Fibroblast of skin of back (primary cell): ENCODE data around the gene FAM8A1.
A peak's percentile ranks its signal among the peaks of the same experiment; 100 is the strongest.

Experiments
- DNase-seq: peaks from one replicate; pipeline ENCODE4 v3.0.0-alpha.2; 2013

FAM8A1 gene

DNA sequence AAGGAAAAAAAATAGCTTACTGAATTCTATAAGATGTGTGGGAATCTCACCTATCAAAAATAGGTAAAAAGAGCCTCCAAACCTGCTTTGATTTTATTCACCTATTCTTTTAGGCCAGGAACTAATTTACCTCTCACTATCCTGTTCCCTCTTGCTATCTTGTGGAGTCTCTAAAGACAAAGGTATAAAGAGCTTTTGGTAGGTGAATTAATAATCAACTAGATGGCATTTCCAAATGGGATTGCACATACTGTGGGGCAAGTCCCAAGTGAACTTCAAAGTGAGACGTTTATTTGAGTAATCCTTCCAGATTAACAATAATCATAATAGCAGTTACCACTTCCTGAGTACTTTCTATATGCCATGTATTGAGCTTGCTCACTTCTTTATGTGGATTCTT is 2.8 kb downstream of the FAM8A1 start:
- DNase-seq = no peak

- no peak for DNase-seq
These were observed 6.5 kb downstream of the FAM8A1 start for GRCh38 chr6:17606606-17607005.

DNA sequence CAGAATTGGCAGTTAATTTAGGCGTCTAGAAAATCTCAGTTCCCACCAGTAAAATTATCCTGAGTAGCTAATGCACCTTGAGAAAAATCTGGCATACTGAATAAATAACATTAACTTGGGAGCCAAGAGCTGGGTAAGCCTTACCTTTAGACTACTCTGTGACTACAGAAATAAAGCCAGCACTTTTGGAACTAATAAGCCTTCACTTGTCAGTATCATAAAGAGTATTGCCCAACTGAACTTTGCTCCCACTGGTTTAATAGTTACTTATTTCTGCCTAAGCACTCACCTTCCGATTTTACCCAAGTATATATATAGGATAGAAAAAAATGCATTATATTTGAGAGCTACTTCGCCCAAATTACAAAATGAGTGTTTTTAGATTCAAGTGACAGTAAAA is 10.7 kb downstream of the FAM8A1 start:
- no peak for DNase-seq

DNA sequence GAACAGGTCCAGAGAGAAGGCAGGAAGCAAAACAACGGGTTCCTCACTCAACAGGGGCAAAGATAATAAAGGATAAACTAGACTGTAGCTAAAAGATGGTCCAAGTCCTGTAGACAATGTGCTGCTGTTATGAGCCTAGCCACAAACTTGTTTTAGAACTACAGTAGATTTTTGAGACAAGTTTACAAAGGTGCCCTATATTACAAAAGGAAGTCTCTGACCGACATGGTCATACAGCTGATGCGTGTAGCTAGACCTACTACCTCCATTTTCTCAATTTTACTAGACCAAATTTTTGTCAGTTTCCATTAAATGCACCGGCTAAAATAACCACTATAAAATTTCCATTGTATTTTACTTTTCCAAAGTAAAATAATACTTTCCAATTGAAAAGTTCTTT is 11.9 kb downstream of the FAM8A1 start:
- DNase-seq = no peak

DNA sequence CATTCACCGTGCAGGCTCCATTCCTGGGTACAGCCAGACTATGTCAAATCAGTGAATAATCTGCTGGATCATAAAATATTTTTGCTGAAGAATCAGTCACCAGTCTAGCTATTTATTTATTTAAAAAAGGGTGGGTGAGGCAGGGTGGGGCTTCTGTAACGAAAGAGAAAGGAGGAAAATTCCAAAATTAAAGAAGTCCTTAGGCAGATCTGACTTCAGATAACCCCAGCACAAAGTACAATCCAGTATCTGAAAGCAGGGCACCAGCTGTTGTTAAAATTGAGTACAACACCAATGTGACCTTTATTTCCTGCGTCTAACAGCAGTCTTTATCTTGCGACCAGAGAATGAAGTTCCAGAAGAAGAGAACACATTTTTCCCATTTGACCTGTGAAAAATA is 15.7 kb downstream of the FAM8A1 start:
- DNase-seq = no peak

GRCh38 chr6:17621003-17621402 is 20.9 kb downstream of the FAM8A1 start:
- no peak for DNase-seq

GRCh38 chr6:17622144-17622543 is 22.0 kb downstream of the FAM8A1 start:
- no peak for DNase-seq

DNA sequence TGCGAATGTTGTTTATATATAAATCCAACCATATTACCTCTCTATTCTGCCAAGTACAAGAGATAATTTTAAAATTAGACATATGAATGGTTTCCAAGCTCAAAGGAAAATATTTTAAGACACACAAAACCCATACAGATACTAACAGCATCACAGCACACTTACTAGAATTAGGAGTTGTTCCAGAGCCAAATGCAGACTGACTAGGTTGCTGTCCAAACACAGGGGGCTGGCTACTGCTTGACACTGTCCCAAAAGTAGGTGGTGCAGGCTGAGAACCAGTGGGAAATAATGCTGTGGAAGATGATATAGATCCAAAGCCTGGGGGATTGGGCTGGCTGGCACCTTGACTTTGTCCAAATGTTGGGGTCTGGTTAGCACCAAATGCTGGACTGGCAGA is 24.3 kb downstream of the FAM8A1 start:
- DNase-seq = no peak

GRCh38 chr6:17628873-17629272 is 28.8 kb downstream of the FAM8A1 start:
- DNase-seq = no peak

GRCh38 chr6:17629824-17630510 is 29.9 kb downstream of the FAM8A1 start:
- no peak for DNase-seq

- no peak for DNase-seq
These were observed 30.5 kb downstream of the FAM8A1 start for GRCh38 chr6:17630511-17631073.

- DNase-seq = no peak
These were observed 32.8 kb downstream of the FAM8A1 start for GRCh38 chr6:17632934-17633333.

- no peak for DNase-seq
These were observed 33.5 kb downstream of the FAM8A1 start for GRCh38 chr6:17633465-17634188.

GRCh38 chr6:17635568-17635967 is 35.5 kb downstream of the FAM8A1 start:
- no peak for DNase-seq

GRCh38 chr6:17638212-17638715 is 38.2 kb downstream of the FAM8A1 start:
- peak; percentile 63 for DNase-seq

DNA sequence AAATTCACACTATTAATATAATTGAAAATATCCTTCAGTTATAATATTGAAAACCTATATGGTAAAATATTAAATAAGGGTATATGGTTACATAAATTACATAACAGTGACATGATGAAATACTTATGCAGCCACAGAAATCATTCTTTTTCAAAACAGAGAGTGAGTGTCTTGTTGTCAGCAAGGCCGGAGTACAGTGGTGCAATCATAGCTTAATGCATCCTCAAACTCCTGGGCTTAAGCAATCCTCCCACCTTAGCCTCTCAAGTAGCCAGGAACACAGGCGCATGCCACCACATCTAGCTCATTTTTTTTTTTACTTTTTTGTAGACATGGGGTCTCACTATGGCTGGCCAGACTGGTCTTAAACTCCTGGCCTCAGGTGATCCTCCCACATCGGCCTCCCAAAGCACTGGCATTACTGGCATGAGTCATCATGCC is 40.4 kb downstream of the FAM8A1 start:
- DNase-seq = peak; percentile 11

GRCh38 chr6:17648745-17649144 is 48.6 kb downstream of the FAM8A1 start:
- no peak for DNase-seq

- DNase-seq = no peak
These were observed 50.7 kb downstream of the FAM8A1 start for GRCh38 chr6:17650656-17651309.

DNA sequence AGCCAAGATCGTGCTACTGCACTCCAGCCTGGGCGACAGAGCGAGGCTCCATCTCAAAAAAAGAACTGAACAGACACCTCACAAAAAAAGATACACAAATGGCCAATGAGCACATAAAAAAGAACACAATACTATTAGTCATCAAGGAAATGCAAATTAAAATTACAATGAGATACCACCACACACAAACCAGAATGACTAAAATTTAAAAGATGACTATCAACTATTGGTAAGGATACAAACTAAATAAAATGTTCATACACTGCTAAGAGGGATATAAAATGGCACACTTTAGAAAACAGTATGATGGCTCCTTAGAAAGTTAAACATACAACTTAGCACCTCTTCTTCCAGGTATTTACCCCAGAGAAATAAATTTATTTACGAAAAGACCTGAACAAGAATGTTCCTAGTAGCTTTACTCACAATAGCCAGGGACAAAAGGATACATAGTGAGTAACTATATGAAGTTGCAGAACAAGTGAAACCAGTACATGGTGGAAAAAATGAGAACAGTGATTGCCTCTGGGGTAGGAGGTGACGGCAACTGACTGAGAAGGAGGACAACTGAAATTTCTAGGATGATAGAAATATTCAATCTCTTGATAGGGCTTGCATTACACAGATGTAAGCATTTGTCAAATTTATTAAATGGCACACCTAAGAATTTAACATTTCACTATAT is 53.2 kb downstream of the FAM8A1 start:
- no peak for DNase-seq

DNA sequence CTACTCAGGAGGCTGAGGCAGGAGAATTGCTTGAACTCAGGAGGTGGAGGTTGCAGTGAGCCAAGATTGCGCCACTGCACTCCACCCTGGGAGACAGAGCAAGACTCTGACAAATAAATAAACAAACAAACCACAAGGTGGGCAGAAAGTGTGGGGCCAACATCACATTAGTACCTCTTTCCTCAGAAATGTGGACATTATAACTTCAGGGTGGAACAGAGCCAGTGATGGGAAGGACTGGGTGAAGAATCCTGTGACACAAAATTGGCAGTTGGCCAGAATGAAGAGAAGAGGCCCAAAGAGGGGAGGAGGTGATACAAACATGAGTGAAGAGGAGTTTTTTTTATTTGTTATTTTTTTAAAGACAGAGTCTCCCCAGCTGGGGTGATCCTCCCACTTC is 56.0 kb downstream of the FAM8A1 start:
- no peak for DNase-seq

GRCh38 chr6:17656644-17657043 is 56.5 kb downstream of the FAM8A1 start:
- no peak for DNase-seq
